Measurements from ENCODE around the gene STK38L.

GRCh38 chr12:27337376-27337775 lies 93.3 kb downstream of the STK38L start:
- TF ChIP-seq CTCF (IDR thresholded peaks at IDR 0.05) (no peak), POLR2A (IDR thresholded peaks at IDR 0.05) (no peak)
